Stomach (tissue), 9 donors: Measurements from ENCODE around the gene ECHDC3. TPM values are rescaled to one million over a fixed set of nuclear protein-coding genes. Genes with fewer than 3 reads are reported as not detected.

ENCODE experiments used
- DNase-seq, 2 donors: peaks; one replicate each; pipeline versions ENCODE4 v3.0.0 to v3.0.0-alpha.2; 2013 to 2019
- H3K27ac ChIP-seq, 5 donors: fragments of 200-600 bp in 4 of 5; sonication (generic) in 4 of 5; one replicate each; pipeline ENCODE4 v1.5.1; 2013 to 2019; ENCODE audit warnings: mild to moderate bottlenecking in 1 of 5, moderate library complexity in 1 of 5
- H3K27me3 ChIP-seq, 3 donors: fragments of 200-600 bp; sonication (generic); one replicate each; pipeline ENCODE4 v1.5.1; 2017 to 2019; ENCODE audit warnings: mixed run types in 1 of 3
- H3K36me3 ChIP-seq, 4 donors: fragments of 200-600 bp; sonication (generic); 1 replicate in 3 of 4; 2 replicates in 1 of 4; pipeline ENCODE4 v1.5.1; 2016 to 2019
- H3K4me1 ChIP-seq, 4 donors: fragments of 200-600 bp; sonication (generic); one replicate each; pipeline ENCODE4 v1.5.1; 2016 to 2019
- H3K4me3 ChIP-seq, 4 donors: fragments of 200-600 bp; sonication (generic) in 3 of 4; one replicate each; pipeline ENCODE4 v1.5.1; 2016 to 2019; ENCODE audit warnings: mild to moderate bottlenecking in 1 of 4
- H3K9me3 ChIP-seq, 4 donors: fragments of 200-600 bp; sonication (generic); one replicate each; pipeline ENCODE4 v1.5.1; 2016 to 2019
- CTCF ChIP-seq, 7 experiments: fragments of 450-650 bp in 4 of 7; fragments of 200-600 bp in 3 of 7; sonication (generic) in 3 of 7; IDR thresholded peaks; one replicate each; pipeline ENCODE4 v1.5.1; 2016 to 2019; ENCODE audit warnings: antibody characterized with exemption in 7 of 7, control low read depth in 2 of 7, mild to moderate bottlenecking in 1 of 7
- EP300 ChIP-seq: sonication (generic); formaldehyde crosslinking; IDR thresholded peaks from one replicate; pipeline ENCODE4 v1.6.1; 2017; ENCODE audit warnings: antibody characterized with exemption
- POLR2A ChIP-seq, 4 donors: fragments of 450-650 bp; IDR thresholded peaks; one replicate each; pipeline ENCODE4 v1.6.1; 2016; ENCODE audit warnings: antibody characterized with exemption in 4 of 4, control low read depth in 2 of 4, mild to moderate bottlenecking in 1 of 4, moderate library complexity in 1 of 4
- POLR2AphosphoS5 ChIP-seq, 3 donors: sonication (generic); formaldehyde crosslinking; IDR thresholded peaks; one replicate each; pipeline ENCODE4 v1.6.1; 2016; ENCODE audit warnings: antibody characterized with exemption in 3 of 3
- WGBS, 5 donors: extraction: QIAGEN DNeasy Blood & Tissue Kit in 3 of 5; methylation state at CpG; one replicate each; pipeline versions ENCODE4 v1.1.5 to v1.1.7; 2013 to 2018; 5-methylcytosine and 5-hydroxymethylcytosine counted together
- intact Hi-C: fragments of 100-400 bp; cut with DNase I; formaldehyde crosslinking; loops from one replicate; pipeline ENCODE4 v1.15.1; 2023; ENCODE audit warnings: low total_unique reads
- polyA plus RNA-seq, 3 donors: library from polyadenylated mRNA; stranded (reverse); fragments of 200-250 nt; gene quantifications; one replicate each; pipeline ENCODE4 v1.2.3, GENCODE V29; 2013
- total RNA-seq, 5 donors: library from RNA; depleted of rRNA; stranded (reverse); fragments of >200 nt; gene quantifications; one replicate each; pipeline versions ENCODE4 v1.1.0 to v1.2.3, GENCODE V29; 2014 to 2016
- donor health status: healthy with polysubstance abuse.
- donor health status: Bipolar disorder and iron deficiency.
- donor health status: healthy.

The ECHDC3 gene
- total and polyA plus RNA-seq, 8 donors: 0.58 to 70.6 (median 30.7) TPM

GRCh38 chr10:11797847-11798633, 55.9 kb downstream of the ECHDC3 start:
- H3K36me3 ChIP-seq: no peaks in the 10 kb centered on the region
- no peaks in the 10 kb centered on the region for H3K27me3 ChIP-seq
- DNase-seq: no peak
- 82 to 94% (median 89%) methylated on average over 12 of the region's 12 CpGs for WGBS, 5 donors
- TF ChIP-seq POLR2AphosphoS5 (IDR thresholded peaks at IDR 0.05): no peak
- no peak for TF ChIP-seq EP300
- no peak for TF ChIP-seq POLR2A (IDR thresholded peaks at IDR 0.05)
- TF ChIP-seq CTCF (IDR thresholded peaks at IDR 0.05): no peak
- H3K9me3 ChIP-seq: no peaks in the 10 kb centered on the region
- no peak overlapping the region for H3K27ac ChIP-seq
- no peaks in the 10 kb centered on the region for H3K4me1 ChIP-seq
- intact Hi-C loops: no loop called here
- no peak overlapping the region for H3K4me3 ChIP-seq

- no peak overlapping the region for H3K4me3 ChIP-seq
- TF ChIP-seq POLR2A (IDR thresholded peaks at IDR 0.05) (no peak), POLR2AphosphoS5 (IDR thresholded peaks at IDR 0.05) (no peak), CTCF (IDR thresholded peaks at IDR 0.05) (no peak), EP300 (no peak)
- no peak for DNase-seq
- H3K9me3 ChIP-seq: no peaks in the 10 kb centered on the region
- H3K4me1 ChIP-seq: no peaks in the 10 kb centered on the region
- no peaks in the 10 kb centered on the region for H3K36me3 ChIP-seq
- H3K27ac ChIP-seq: no peak overlapping the region
- 76 to 85% (median 79%) methylated on average over 18 of the region's 18 CpGs for WGBS, 5 donors
- intact Hi-C loops: no loop called here
- H3K27me3 ChIP-seq: no peaks in the 10 kb centered on the region
These were observed 56.9 kb downstream of the ECHDC3 start for GRCh38 chr10:11798845-11799735.

GRCh38 chr10:11799736-11800080, 57.5 kb downstream of the ECHDC3 start:
- no peak overlapping the region for H3K27ac ChIP-seq
- H3K4me3 ChIP-seq: no peak overlapping the region
- peaks cover 0 to 2% (median 0%) of the 10 kb centered on the region in 3 donors for H3K27me3 ChIP-seq
- no peaks in the 10 kb centered on the region for H3K4me1 ChIP-seq
- intact Hi-C loops: no loop called here
- no peak for DNase-seq
- no peaks in the 10 kb centered on the region for H3K9me3 ChIP-seq
- TF ChIP-seq POLR2AphosphoS5 (IDR thresholded peaks at IDR 0.05) (no peak), CTCF (IDR thresholded peaks at IDR 0.05) (no peak), EP300 (no peak), POLR2A (IDR thresholded peaks at IDR 0.05) (no peak)
- no peaks in the 10 kb centered on the region for H3K36me3 ChIP-seq
- WGBS, 5 donors: 84 to 92% (median 91%) methylated on average over 9 of the region's 9 CpGs

GRCh38 chr10:11804336-11804735, 62.2 kb downstream of the ECHDC3 start:
- Histone ChIP-seq H3K27me3 (peaks cover 0 to 6% (median 0%) of the 10 kb centered on the region in 3 donors), H3K27ac (no peak overlapping the region), H3K4me1 (no peaks in the 10 kb centered on the region), H3K36me3 (no peaks in the 10 kb centered on the region), H3K9me3 (no peaks in the 10 kb centered on the region), H3K4me3 (no peak overlapping the region)
- intact Hi-C loops: no loop called here
- no peak for TF ChIP-seq POLR2A (IDR thresholded peaks at IDR 0.05)
- TF ChIP-seq CTCF (IDR thresholded peaks at IDR 0.05): no peak
- TF ChIP-seq POLR2AphosphoS5 (IDR thresholded peaks at IDR 0.05): no peak
- TF ChIP-seq EP300: no peak
- no peak for DNase-seq
- 87 to 92% (median 90%) methylated on average over 16 of the region's 16 CpGs for WGBS, 5 donors
